ENCODE measurements around the gene ADRB1. TPM values are rescaled to one million over a fixed set of nuclear protein-coding genes. Genes with fewer than 3 reads are reported as not detected.

The ADRB1 gene
- 10 to 100 TPM in 1 of 2 donors, 1 to 10 TPM in 1; 8.8 to 21.4 TPM for total RNA-seq
- polyA plus RNA-seq: 1 to 10 TPM; 6.6 to 7.0 TPM
- long read RNA-seq, donor 1, transcript ADRB1-201 (1 exons, 2,853 nt): major isoform, 9 of 9 reads
- long read RNA-seq, donor 1, partial matches to known transcripts: 0 of 9 reads
- long read RNA-seq, donor 1, other reads (novel, unspliced or antisense): 0 of 9 reads
- long read RNA-seq, donor 2, partial matches to known transcripts: 0 of 4 reads
- long read RNA-seq, donor 2, other reads (novel, unspliced or antisense): 0 of 4 reads
- long read RNA-seq, donor 3, transcript ADRB1-201 (1 exons, 2,853 nt): major isoform, 7 of 7 reads
- long read RNA-seq, donor 3, partial matches to known transcripts: 0 of 7 reads
- long read RNA-seq, donor 3, other reads (novel, unspliced or antisense): 0 of 7 reads
- long read RNA-seq, donor 4, transcript ADRB1-201 (1 exons, 2,853 nt): major isoform, 6 of 6 reads
- long read RNA-seq, donor 4, partial matches to known transcripts: 0 of 6 reads
- long read RNA-seq, donor 4, other reads (novel, unspliced or antisense): 0 of 6 reads
- long read RNA-seq, donor 5, transcript ADRB1-201 (1 exons, 2,853 nt): major isoform, 16 of 16 reads
- long read RNA-seq, donor 5, partial matches to known transcripts: 0 of 16 reads
- long read RNA-seq, donor 5, other reads (novel, unspliced or antisense): 0 of 16 reads

- no peak within 1 kb of the TSS for H3K9ac ChIP-seq (ENCODE audit: insufficient read depth in 1 of 2, low read length in 2 of 2)
- WGBS, 2 donors: 1 to 2% methylated on average over 60 to 90 of the region's 90 CpGs
- peak within 1 kb of the TSS; percentile 91 to 99 for H3K27ac ChIP-seq (ENCODE audit: low read depth in 1 of 2, low read length in 1 of 2)
- H3K9me3 ChIP-seq (ENCODE audit: control insufficient read depth in 4 of 4, insufficient read depth in 3 of 4, low read length in 3 of 4): peaks cover 0 to 4% (median 0%) of the 10 kb centered on the region in 4 donors
- ATAC-seq (ENCODE audit: insufficient read depth, low FRiP score) (peak; percentile 86), DNase-seq (peak; percentile 84 to 89 (median 87))
- H3K4me3 ChIP-seq: peak within 1 kb of the TSS; percentile 80
- H3K4me1 ChIP-seq (ENCODE audit: control insufficient read depth in 5 of 5, insufficient read depth in 5 of 5, low read length in 5 of 5): peaks cover 0 to 11% (median 3%) of the 10 kb centered on the region in 5 donors
- no peaks in the 10 kb centered on the region for H3K36me3 ChIP-seq (ENCODE audit: control insufficient read depth in 4 of 4, insufficient read depth in 4 of 4, low read length in 4 of 4)
- H3K27me3 ChIP-seq (ENCODE audit: control insufficient read depth in 3 of 3, insufficient read depth in 3 of 3, low read length in 2 of 3): peaks cover 0 to 57% (median 51%) of the 10 kb centered on the region in 3 donors
- no peak for TF ChIP-seq CTCF (IDR thresholded peaks at IDR 0.05; ENCODE audit: control extremely low read depth, extremely low read depth)
Measured at GRCh38 chr10:114043532-114044246, at the start of gene ADRB1. ADRB1 (plus strand) TSS chr10:114043866; CDS start chr10:114044133, 267 bp downstream.

GRCh38 chr10:113995201-113995600 is 48.5 kb upstream of the ADRB1 start:
- TF ChIP-seq CTCF (IDR thresholded peaks at IDR 0.05; ENCODE audit: control extremely low read depth, extremely low read depth): no peak
- Histone ChIP-seq H3K9ac (ENCODE audit: insufficient read depth in 1 of 2, low read length in 2 of 2) (no peak overlapping the region), H3K4me1 (ENCODE audit: control insufficient read depth in 5 of 5, insufficient read depth in 5 of 5, low read length in 5 of 5) (peaks cover 0 to 6% (median 0%) of the 10 kb centered on the region in 5 donors), H3K36me3 (ENCODE audit: control insufficient read depth in 4 of 4, insufficient read depth in 4 of 4, low read length in 4 of 4) (no peaks in the 10 kb centered on the region), H3K27ac (ENCODE audit: low read depth in 1 of 2, low read length in 1 of 2) (no peak overlapping the region), H3K9me3 (ENCODE audit: control insufficient read depth in 4 of 4, insufficient read depth in 3 of 4, low read length in 3 of 4) (no peaks in the 10 kb centered on the region), H3K27me3 (ENCODE audit: control insufficient read depth in 3 of 3, insufficient read depth in 3 of 3, low read length in 2 of 3) (no peaks in the 10 kb centered on the region), H3K4me3 (no peak overlapping the region)
- 91% methylated on average over 2 of the region's 2 CpGs for WGBS, 2 donors
- no peak for ATAC-seq (ENCODE audit: insufficient read depth, low FRiP score)
- no peak for DNase-seq

- Histone ChIP-seq H3K27me3 (ENCODE audit: control insufficient read depth in 3 of 3, insufficient read depth in 3 of 3, low read length in 2 of 3) (no peaks in the 10 kb centered on the region), H3K4me1 (ENCODE audit: control insufficient read depth in 5 of 5, insufficient read depth in 5 of 5, low read length in 5 of 5) (peaks cover 0 to 4% (median 0%) of the 10 kb centered on the region in 5 donors), H3K9me3 (ENCODE audit: control insufficient read depth in 4 of 4, insufficient read depth in 3 of 4, low read length in 3 of 4) (no peaks in the 10 kb centered on the region), H3K36me3 (ENCODE audit: control insufficient read depth in 4 of 4, insufficient read depth in 4 of 4, low read length in 4 of 4) (no peaks in the 10 kb centered on the region), H3K4me3 (no peak overlapping the region), H3K27ac (ENCODE audit: low read depth in 1 of 2, low read length in 1 of 2) (no peak overlapping the region), H3K9ac (ENCODE audit: insufficient read depth in 1 of 2, low read length in 2 of 2) (no peak overlapping the region)
- DNase-seq (no peak), ATAC-seq (ENCODE audit: insufficient read depth, low FRiP score) (no peak)
- 67 to 73% methylated on average over 8 of the region's 8 CpGs for WGBS, 2 donors
- TF ChIP-seq CTCF (IDR thresholded peaks at IDR 0.05; ENCODE audit: control extremely low read depth, extremely low read depth): no peak
Measured at GRCh38 chr10:113997428-113997827, 46.2 kb upstream of the ADRB1 start.
